Measurements from ENCODE around the gene GCHFR.

GCHFR gene

DNA sequence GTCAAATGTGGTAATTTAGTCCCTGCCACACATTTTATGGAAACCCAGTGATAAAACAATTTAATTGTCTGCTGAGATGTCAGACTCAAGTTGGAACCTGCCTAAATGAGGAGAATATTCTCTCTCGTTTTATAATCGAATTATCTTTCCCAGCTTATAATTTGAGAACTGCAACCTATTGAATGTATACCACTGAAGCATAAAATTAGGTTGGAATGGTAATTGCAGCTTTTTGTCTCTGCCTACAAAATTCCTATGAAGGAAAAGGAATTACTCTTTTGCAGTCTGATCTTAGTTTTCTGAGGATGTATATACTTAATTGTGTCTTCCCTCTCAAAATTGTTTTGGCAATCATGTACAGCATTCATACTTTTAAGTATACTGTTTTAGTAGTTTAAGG is 39.9 kb upstream of the GCHFR start:
- Histone ChIP-seq H3F3A (ENCODE audit: insufficient read depth, low read length) (no peaks in the 10 kb centered on the region), H3K4me3 (ENCODE audit: low read length) (no peak overlapping the region), H3K79me2 (ENCODE audit: low read length) (no peaks in the 10 kb centered on the region), H2AFZ (ENCODE audit: low read length) (no peak overlapping the region), H3K36me3 (replicated peaks; ENCODE audit: insufficient read depth, low read length) (no peaks in the 10 kb centered on the region), H3K4me2 (ENCODE audit: low read depth, low read length) (no peak overlapping the region), H3K9ac (ENCODE audit: low read length) (no peak overlapping the region), H3K27ac (ENCODE audit: low read length) (no peak overlapping the region), H4K20me1 (ENCODE audit: insufficient read depth, low read length) (no peaks in the 10 kb centered on the region), H3K27me3 (replicated peaks; ENCODE audit: insufficient read depth, low read length) (no peaks in the 10 kb centered on the region), H3K9me2 (replicated peaks; ENCODE audit: insufficient read depth, low read length) (no peaks in the 10 kb centered on the region), H3K9me3 (replicated peaks; ENCODE audit: insufficient read depth, low read length) (no peaks in the 10 kb centered on the region), H3K4me1 (ENCODE audit: low read length) (no peaks in the 10 kb centered on the region)
- DNase-seq = no peak
- TF ChIP-seq EZH2 (optimal IDR thresholded peaks at IDR 0.05; ENCODE audit: low read depth, low read length) (no peak), EZH2phosphoT487 (IDR thresholded peaks at IDR 0.05; ENCODE audit: low read length) (no peak)
- TF ChIP-seq, protein P1, sequence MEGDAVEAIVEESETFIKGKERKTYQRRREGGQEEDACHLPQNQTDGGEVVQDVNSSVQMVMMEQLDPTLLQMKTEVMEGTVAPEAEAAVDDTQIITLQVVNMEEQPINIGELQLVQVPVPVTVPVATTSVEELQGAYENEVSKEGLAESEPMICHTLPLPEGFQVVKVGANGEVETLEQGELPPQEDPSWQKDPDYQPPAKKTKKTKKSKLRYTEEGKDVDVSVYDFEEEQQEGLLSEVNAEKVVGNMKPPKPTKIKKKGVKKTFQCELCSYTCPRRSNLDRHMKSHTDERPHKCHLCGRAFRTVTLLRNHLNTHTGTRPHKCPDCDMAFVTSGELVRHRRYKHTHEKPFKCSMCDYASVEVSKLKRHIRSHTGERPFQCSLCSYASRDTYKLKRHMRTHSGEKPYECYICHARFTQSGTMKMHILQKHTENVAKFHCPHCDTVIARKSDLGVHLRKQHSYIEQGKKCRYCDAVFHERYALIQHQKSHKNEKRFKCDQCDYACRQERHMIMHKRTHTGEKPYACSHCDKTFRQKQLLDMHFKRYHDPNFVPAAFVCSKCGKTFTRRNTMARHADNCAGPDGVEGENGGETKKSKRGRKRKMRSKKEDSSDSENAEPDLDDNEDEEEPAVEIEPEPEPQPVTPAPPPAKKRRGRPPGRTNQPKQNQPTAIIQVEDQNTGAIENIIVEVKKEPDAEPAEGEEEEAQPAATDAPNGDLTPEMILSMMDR (IDR thresholded peaks at IDR 0.05; ENCODE audit: low read length) = no peak

DNA sequence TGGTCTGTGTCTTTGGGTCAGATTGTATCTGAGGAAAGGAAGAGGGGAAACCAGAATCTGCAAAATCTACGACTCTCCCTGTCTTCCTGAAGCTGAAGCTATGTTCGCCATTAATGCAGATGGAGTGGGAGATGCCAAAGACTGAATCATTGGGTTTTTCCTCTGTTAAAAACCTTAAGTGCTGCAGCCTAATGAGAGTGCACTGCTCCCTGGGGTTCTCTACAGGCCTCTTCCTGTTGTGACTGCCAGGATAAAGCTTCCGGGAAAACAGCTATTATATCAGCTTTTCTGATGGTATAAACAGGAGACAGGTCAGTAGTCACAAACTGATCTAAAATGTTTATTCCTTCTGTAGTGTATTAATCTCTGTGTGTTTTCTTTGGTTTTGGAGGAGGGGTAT is 32.8 kb upstream of the GCHFR start:
- Histone ChIP-seq H3K4me3 (ENCODE audit: low read length) (no peak overlapping the region), H2AFZ (ENCODE audit: low read length) (no peak overlapping the region), H3K27ac (ENCODE audit: low read length) (peak overlapping the region; percentile 50; the same call in 1 of the 2 replicates), H3K4me2 (ENCODE audit: low read depth, low read length) (no peak overlapping the region), H3K4me1 (ENCODE audit: low read length) (peaks cover 14% of the 10 kb centered on the region), H3K9me2 (replicated peaks; ENCODE audit: insufficient read depth, low read length) (no peaks in the 10 kb centered on the region), H3K9ac (ENCODE audit: low read length) (no peak overlapping the region), H4K20me1 (ENCODE audit: insufficient read depth, low read length) (no peaks in the 10 kb centered on the region), H3F3A (ENCODE audit: insufficient read depth, low read length) (peaks cover 9% of the 10 kb centered on the region; the same call in 1 of the 2 replicates), H3K79me2 (ENCODE audit: low read length) (no peaks in the 10 kb centered on the region), H3K36me3 (replicated peaks; ENCODE audit: insufficient read depth, low read length) (peaks cover 2% of the 10 kb centered on the region; the same call in 1 of the 2 replicates), H3K9me3 (replicated peaks; ENCODE audit: insufficient read depth, low read length) (no peaks in the 10 kb centered on the region), H3K27me3 (replicated peaks; ENCODE audit: insufficient read depth, low read length) (no peaks in the 10 kb centered on the region)
- no peak for DNase-seq
- TF ChIP-seq EZH2 (optimal IDR thresholded peaks at IDR 0.05; ENCODE audit: low read depth, low read length) (no peak), EZH2phosphoT487 (IDR thresholded peaks at IDR 0.05; ENCODE audit: low read length) (no peak)
- TF ChIP-seq, protein P1 (IDR thresholded peaks at IDR 0.05; ENCODE audit: low read length) = no peak

GRCh38 chr15:40736575-40736974 is 27.3 kb upstream of the GCHFR start:
- no peak overlapping the region for H3K27ac ChIP-seq (ENCODE audit: low read length)
- H3K9ac ChIP-seq (ENCODE audit: low read length) = no peak overlapping the region
- H4K20me1 ChIP-seq (ENCODE audit: insufficient read depth, low read length) = no peaks in the 10 kb centered on the region
- TF ChIP-seq, protein P1 (IDR thresholded peaks at IDR 0.05; ENCODE audit: low read length) = no peak
- TF ChIP-seq EZH2phosphoT487 (IDR thresholded peaks at IDR 0.05; ENCODE audit: low read length) = no peak
- TF ChIP-seq EZH2 (optimal IDR thresholded peaks at IDR 0.05; ENCODE audit: low read depth, low read length) = no peak
- H3K9me2 ChIP-seq (replicated peaks; ENCODE audit: insufficient read depth, low read length) = no peaks in the 10 kb centered on the region
- H3K4me2 ChIP-seq (ENCODE audit: low read depth, low read length) = no peak overlapping the region
- no peak overlapping the region for H3K4me3 ChIP-seq (ENCODE audit: low read length)
- H3K4me1 ChIP-seq (ENCODE audit: low read length) = peaks cover 9% of the 10 kb centered on the region
- H3K36me3 ChIP-seq (replicated peaks; ENCODE audit: insufficient read depth, low read length) = 0 out of 2 replicates have a peak, but pooled peaks cover 2% of the 10 kb centered on the region
- DNase-seq = no peak
- no peaks in the 10 kb centered on the region for H3K9me3 ChIP-seq (replicated peaks; ENCODE audit: insufficient read depth, low read length)
- H2AFZ ChIP-seq (ENCODE audit: low read length) = no peak overlapping the region
- H3K27me3 ChIP-seq (replicated peaks; ENCODE audit: insufficient read depth, low read length) = no peaks in the 10 kb centered on the region
- H3K79me2 ChIP-seq (ENCODE audit: low read length) = no peaks in the 10 kb centered on the region; the same call in 1 of the 2 replicates
- H3F3A ChIP-seq (ENCODE audit: insufficient read depth, low read length) = peaks cover 9% of the 10 kb centered on the region; the same call in 1 of the 2 replicates

Measured in MM.1S (cell line).